ENCODE data around the gene KIZ.
"Not testable (repeated sequence)": the region's sequence is repeated elsewhere in the genome, so short reads cannot be mapped to it uniquely, and the experiment has no call there.

Gene KIZ

DNA sequence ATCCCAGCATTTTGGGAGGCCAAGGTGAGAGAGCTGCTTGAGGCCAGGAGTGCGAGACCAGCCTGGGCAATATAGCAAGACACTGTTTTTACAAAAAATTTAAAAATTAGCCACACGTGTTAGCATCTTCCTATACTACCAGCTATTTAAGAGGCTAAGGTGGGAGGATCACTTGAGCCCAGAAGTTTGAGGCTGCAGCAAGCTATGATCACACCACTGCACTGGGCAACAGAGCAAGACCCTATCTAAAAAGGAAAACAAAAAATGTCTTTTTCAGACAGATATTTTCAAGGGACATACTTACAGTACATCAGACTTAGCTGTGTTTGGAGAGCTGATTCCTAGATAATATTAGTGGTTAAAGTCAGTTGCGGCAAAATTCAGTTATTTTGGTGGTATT is 104.3 kb downstream of the KIZ start:
- no peak for DNase-seq (ENCODE audit: low read depth in 2 of 2)

DNA sequence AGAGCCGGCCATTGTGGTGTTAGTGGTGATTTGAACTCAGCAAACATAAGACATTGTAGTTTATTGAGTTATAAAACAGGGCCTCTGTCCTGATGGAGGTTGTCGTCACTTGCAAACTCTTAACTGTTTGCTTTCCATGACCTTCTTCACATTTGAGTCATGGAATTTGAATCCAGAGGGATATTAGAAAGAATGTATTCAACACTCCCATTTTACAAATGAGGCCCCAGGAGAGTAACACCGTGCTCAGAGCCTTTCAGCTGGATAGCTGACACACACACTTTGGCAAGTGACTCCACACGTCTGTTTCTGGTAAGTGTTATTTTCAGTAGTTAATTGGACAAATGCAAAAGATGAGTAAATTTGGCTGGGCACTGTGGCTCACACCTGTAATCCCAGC is 104.8 kb downstream of the KIZ start:
- no peak for DNase-seq (ENCODE audit: low read depth in 2 of 2)

DNA sequence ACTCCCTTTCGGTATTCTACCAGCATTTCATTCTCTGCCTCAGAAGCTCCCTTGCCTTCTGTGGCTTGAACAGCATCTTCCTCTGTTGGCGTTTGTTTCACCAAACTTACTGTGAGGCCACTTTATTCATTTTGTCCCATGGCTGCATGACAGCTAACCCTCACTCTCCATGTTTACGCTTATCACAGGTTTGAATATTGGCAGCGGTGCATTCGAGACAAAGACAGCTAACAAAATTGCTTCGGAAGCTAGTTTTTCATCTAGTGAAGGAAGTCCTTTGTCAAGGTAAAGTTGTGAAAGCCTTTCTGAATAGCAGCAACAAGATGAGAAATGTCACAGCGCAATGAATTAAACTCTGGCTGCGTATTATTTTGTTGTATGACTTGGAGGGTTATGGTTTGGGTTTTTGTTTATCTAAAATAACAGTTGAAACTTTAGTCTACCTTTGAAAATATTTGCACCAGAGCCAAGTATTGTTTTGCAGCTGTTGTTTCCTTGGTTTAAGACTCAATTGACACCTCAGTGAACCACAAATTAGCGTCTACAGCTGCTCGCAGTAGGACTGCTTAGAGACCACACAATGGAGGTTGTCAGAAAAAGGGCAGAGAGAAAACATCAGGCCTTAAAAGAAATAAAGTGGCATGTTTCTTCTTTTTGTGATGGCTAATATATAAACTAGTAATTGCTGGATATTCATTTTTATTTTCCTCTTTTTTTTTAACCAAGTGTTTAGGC is 106.8 kb downstream of the KIZ start:
- DNase-seq (ENCODE audit: low read depth in 2 of 2): no peak

DNA sequence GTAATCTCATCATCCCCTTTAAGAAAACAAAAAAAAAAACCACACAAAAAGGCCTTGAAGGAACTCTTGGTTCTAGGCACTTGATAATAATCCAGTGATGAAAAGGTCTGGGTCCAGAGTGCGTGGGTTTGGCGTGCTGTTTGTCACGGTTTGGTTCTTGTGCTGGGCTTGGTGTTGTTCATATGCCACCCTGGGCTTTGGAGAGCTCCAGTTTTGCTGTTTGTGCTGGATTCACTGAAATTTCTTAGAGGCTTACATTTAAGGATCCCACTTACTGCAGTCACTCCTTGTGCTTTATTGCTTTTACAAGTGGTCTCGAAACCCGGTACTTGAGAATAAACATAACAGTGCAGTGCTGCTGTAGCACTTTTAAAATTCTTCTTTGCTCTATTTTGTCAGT is 108.4 kb downstream of the KIZ start:
- no peak for DNase-seq (ENCODE audit: low read depth in 2 of 2)

DNA sequence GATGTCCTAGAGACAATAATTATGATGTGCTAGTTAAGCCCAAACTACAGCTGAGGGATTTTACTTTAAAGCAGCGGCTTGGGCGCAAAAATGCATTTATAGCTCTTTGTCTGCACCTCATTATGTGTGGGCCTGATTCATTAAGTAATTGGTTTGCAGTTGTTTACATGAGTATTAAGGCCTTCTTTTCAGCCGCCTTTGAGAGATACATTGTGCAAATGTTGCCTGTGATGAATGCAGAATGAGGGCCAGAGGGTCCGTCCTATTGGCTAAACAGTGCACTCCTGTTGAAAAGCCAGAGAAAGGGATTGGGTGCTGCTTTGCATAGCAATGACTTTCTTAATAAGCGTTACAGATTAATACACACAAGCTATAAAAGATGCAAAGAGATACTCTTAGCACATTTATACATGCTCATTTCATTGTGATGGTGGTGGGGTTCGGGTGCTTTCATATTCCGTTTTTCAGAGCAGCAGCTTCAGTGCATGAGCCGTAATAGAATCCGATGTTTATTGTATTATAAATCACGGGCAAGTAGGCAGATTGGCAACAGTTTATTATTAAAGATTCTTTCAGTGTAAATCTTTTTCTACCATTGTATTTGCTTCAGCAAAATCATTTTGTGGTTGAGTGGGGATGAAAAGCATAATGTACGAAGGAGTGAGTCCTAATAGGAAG is 109.1 kb downstream of the KIZ start:
- DNase-seq (ENCODE audit: low read depth in 2 of 2): no peak

DNA sequence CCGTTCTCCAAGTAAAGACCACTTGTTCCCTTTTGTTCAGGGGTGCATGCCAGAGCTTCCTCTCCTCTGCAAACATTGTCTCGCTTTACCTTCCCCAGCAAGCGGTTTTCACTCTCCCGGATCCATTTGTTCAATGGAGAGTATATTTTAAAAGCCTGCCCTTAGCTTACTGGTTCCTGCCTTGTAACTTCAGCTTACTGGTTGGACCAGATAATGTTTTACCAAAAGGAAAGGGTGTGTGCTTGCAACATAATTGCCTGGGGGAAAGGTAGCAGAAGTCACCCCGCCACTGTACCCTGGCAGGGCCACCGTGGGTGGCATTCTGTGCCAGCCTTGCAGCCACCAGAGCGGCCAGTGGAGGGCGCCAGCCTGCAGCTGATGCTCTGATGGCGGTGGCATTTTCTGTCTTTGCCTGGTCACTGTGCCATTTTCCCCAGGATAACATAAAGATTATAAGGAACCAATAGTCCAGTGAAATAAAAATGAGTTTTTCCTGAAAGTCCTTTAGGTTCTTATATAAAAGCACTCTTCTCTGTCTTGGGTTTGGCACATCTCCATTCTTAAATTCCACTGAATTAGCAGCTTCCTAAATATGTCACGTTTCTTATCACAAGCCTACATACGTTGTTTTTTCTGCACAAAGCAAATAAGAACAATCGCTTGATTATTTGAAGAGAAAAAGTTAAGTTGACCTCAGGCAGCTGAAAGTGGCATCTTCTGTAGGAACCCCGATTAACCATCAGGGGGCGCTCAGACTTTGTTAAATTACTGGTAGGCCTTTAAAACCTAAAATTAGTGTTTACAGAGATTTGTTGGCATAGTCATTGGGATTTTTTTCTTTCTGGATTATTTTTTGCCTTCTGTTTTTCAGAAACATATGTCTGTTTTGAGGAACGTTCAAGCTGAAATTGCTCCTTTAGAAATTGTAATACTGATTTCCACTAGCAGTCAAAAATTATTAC is 109.9 kb downstream of the KIZ start:
- DNase-seq (ENCODE audit: low read depth in 2 of 2): peak; percentile 27 to 63

DNA sequence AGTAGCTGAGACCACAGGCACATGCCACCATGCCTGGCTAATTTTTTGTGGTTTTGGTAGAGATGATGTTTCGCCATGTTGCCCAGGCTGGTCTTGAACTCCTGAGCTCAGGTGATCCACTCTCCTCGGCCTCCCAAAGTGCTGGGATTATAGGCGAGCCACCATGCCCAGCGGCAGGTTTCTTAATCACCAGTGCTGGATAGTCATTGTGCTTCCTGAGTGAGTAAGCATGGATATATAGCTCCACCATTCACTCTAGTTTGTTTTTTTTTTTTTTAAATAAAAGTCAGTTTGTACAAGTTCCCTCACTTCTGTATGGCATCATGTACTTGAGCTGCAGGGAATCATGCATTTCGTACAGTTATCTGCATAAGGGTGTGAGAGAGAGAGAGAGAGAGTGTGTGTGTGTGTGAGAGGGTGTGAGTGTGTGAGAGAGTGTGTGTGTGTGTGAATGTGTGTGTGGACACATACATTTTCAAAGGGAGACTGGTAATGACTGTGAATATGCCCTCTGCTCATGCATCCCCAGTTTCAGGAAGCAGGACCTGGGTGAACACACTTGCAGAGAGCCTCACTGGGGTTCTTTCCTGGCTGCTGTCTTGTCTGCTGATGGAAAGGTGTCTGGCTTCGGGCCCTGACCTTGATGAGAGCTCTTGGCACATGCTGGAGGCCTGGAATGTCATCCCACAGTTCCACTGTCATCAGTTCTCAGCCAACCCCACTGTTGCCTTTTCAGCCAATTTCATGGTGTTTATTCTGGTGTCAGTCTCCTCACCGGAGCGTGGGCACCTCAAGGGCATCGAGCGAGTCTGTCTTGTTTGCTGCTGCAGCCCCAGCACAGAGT is 112.3 kb downstream of the KIZ start:
- DNase-seq (ENCODE audit: low read depth in 2 of 2): no peak

DNA sequence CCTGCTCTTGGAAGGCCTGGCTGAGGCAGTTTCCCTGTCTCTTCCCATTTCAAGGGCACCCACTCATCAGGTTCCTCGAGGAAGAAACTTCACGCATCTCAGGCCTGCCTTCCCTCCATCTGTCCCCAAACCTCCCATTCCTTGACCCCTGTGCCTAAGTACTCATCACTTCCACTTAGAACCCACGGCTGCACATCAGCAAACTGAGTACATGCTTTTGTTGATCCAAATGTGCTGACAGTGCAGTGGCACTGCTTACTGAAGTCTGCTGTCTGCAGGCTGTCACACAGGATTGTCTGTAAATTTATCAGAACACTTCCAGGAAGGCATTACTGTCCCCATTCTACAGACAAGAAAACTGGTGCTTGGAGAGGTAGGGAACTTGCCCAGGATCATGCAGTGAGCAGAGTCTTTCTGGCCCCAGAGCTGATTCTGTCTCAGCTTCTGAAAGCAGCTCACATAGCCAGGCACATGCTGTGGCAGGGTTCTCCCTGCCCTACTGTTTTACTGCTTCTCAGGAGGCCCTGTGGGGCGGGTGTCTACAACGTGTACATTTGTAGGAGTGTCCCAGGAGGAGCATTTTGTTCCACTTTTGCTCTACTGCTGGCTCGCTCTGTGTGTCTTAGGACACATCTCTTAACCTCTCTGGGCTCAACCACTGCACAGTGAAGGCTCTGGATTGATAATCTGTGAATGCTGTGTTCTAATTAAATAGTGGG is 113.1 kb downstream of the KIZ start:
- no peak for DNase-seq (ENCODE audit: low read depth in 2 of 2)

DNA sequence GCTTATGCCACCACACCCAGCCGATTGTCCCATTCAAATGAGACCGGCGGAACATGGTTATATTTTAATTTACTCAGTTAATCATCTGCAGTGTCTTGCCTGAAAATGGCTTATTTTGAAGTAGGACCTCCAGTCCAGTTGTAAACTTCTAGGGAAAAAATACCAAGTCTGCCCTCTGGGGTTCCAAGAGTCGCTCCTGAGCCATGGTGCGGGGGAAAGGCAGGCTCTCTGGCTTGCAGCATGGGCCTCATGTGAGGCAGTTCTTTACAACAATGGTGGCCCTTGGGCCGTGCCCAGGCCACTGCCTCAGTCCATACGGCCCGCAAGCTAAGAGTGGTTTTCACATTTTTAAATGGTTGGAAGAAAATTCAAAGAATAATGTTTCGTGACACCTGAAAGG is 114.5 kb downstream of the KIZ start:
- DNase-seq (ENCODE audit: low read depth in 2 of 2): no peak

DNA sequence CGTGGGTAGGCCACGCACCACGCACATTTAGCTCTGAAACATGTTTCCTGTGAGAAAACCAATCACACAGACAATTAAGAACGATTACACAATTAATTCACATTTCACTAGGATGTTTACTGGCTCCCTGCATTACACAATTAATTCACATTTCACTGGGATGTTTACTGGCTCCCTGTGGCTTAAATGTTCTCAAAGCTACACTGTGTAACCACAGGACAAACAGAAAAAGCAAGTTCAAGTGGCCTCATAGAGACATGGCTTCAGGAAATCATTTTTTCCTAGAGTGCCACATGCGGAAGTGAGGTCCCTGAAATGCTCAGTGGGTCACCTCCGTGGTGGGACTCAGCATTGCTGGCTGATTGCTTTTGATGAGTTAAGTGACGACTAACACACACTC is 115.5 kb downstream of the KIZ start:
- DNase-seq (ENCODE audit: low read depth in 2 of 2): no peak

DNA sequence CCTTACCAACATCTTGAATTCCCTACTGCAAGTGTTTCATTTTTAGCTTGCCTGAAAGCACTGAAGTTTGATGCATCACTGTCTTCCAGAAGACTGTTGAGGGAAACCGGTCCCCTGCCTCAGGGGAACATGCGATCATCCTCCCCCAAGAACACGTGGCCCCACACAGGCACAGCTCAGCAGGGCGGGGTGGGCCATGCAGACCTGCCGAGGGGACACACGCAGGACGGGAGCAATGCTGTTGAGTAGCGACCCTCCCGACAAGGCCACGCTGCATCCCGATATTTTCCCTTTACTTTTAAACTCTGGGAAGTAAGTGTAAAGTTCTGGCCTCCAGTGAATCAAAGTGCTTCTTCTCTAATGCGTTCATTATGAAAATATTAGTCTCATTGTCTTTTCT is 117.9 kb downstream of the KIZ start:
- DNase-seq (ENCODE audit: low read depth in 2 of 2): no peak

DNA sequence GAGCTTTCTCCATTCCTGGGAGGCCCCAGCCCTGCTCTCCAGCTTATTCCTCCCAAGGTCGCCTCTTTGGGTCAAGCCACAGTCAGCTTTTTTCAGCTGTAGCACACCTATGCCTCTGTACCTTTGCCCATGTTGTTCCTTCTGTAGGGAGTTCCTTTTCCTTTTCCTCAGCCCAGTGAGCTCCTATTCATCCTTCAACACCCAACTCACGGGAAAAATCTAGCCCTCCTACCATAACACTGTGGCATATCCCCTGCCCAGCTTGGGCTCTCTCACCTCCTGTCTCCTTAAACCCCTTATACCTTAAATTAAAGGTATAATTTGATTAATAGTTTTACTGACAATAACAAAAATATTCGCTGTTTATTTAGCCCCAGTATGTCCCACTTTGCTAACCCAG is 118.9 kb downstream of the KIZ start:
- no peak for DNase-seq (ENCODE audit: low read depth in 2 of 2)

DNA sequence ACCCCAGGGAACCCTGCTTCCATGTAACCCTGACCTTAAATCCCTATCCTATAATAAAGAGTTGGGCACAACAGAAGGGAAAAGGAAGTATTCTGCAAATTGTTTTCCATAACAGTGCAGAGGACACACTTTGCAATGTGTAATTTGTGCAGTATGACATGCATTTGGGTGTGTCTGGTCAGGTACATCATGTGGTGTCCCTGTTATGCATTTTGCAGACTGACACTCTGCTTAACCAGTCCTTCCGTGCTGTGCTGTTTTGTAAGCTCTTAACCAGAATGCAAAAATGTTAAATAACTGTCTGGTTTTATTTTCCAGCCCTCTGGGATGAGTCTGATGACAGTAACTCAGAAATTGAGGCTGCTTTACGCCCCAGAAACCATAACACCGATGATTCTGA is 120.3 kb downstream of the KIZ start:
- no peak for DNase-seq (ENCODE audit: low read depth in 2 of 2)

DNA sequence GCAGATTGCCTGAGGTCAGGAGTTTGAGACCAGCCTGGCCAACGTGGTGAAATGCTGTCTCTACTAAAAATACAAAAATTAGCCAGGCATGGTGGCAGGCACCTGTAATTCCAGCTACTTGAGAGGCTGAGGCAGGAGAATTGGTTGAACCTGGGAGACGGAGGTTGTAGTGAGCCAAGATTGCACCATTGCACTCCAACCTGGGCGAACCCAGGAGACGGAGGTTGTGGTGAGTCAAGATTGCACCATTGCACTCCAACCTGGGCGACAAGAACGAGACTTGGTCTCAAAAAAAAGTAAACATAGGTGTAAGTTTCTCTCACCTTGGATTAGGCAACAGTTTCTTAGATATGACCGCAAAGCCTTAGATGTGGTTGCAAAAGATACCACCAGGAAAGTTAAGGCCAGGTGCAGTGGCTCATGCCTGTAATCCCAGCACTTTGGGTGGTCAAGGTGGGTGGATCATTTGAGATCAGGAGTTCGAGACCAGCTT is 121.8 kb downstream of the KIZ start:
- not testable (repeated sequence) for DNase-seq (ENCODE audit: low read depth in 2 of 2)

DNA sequence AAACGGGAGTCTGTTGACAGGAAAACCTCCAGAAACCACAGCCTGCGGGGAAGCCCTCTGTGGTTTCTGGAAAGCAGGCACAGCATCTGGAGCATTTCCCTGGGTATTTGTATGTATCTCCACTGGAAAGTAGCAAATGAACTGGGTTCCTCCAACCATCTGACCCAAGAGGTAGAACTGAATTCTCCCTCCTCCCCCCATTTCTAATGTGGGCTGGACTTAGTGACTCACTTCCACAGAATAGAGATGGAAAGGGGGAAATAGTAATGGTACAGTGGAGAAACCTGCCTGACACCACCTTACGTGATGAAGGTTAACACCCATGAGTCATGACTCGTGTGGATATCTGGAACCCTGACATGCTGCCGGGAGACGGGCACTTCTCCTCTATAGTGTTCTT is 125.4 kb downstream of the KIZ start:
- peak in 1 of 2 experiments; percentile 33 for DNase-seq (ENCODE audit: low read depth in 2 of 2)

DNA sequence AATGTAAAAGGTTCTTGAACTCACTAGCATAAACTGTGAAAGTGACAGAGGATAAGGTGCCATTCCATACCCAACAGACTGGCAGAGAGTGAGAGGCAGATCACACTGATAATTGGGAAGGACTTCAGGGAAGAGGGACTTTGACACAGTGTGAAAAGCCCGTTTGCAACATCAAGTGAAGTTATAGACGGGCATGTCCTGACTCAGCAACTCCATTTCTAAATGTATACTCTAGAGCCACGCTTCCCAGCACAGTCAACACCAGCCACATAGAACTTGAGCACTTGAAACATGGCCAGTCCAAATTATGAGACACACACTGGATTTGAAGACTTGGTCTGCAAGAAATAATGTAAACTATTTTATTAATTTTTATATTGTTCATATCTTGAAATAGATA is 131.3 kb downstream of the KIZ start:
- DNase-seq (ENCODE audit: low read depth in 2 of 2): no peak

DNA sequence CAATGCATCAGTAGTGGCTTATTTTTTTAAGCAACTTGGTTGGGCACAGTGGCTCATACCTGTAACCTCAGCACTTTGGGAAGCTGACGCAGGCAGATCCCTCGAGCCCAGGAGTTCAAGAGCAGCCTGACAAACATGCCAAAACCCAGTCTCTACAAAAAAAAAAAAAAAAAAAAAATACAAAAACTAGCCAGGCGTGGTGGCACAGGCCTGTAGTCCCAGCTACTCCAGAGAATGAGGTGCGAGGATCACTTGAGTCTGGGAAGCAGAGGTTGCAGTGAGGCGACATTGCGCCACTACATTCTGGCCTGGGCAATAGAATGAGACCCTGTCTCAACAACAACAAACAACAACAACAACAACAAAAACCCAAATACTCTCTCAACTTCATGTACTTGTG is 132.5 kb downstream of the KIZ start:
- no peak for DNase-seq (ENCODE audit: low read depth in 2 of 2)

DNA sequence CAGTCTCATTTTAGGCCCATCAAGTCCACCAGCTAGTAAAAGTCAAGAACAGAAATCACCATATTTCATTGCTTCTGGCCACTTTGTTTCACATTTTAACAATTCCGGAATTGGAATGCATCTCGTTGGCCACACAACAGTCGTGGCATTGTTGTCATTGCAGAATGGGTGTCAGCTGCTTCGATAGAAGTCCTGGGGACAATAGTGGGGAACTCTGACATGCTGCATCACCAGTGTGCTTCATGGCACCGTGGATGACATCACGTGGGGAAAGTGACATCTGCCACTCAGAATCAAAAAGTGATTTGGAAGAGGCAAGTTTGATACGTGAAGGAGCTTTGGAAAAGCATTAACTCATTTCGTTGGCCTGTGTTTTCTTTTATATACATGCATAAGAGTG is 133.5 kb downstream of the KIZ start:
- no peak for DNase-seq (ENCODE audit: low read depth in 2 of 2)

DNA sequence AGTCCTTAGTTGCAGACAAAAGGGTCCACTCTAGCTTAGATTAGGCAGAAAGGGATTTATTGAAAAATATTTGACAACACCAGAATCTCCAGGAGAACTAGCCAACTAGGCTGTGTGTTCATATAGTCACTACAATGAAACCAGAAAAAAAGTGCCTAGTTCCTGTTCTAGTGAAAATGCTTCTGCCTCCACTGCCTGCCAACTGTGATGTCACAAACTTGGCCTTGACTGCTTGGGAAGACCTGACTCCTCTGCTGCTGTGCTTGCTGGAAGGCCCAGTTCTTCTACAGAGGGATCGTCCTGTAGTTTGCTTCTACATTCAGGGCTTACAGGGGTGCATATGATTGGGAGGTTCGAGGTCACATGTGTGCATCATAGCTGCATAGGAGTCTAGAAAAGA is 136.9 kb downstream of the KIZ start:
- DNase-seq (ENCODE audit: low read depth in 2 of 2): no peak

DNA sequence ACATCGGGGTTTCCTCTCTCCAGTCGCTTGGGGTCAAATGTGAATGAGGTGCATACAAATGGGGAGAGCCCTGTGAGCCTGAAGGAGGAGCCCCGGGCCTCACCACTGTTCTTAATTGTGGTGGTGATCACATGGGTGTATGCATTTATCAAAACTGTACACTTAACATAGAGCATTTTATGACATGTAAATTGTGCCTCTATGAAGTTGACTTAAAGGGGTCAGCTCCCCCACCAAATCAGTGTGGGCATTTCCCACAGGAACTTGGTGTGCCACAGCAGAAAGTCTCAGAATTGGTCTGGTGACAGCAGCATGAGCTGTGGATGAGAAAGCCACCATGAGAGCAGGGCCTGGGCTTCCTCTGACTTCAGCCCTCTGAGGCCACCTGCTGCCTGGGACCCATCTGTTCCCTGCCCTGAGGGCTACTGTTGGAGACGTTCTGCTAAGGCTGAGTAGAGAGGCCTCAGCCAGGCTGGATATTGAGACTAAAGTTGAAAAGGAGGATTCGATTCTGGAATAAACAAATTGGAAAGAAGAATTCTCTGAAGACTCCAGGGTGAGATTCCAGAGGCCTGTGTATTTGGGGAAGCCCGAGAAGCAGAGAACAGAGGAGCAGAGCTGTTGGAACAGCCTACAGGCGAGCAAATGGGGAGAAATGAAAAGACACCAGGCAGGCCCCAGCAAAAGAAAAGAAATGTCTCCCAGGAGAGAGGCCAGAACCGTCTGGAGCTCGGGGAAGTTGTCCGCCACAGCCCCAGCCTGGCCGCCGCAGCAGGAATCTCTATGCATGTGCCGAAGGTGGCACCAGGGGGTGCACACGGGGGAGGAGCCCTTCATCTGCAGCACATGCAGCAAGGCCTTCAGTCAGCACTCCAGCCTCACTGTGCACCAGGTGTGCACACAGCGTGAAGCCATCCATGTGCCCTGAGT is 139.6 kb downstream of the KIZ start:
- no peak for DNase-seq (ENCODE audit: low read depth in 2 of 2)

Data from stimulated activated CD4-positive, alpha-beta T cell treated with anti-CD3 and anti-CD28 coated beads, Interleukin-12 subunit alpha, Interleukin-12 subunit beta, amount 100 ng/mL, for 24 hours (primary cell).